Lung (tissue), 12 donors: ENCODE measurements around the gene FBN2. TPM values are rescaled to one million over a fixed set of nuclear protein-coding genes. Genes with fewer than 3 reads are reported as not detected.
"Not testable (repeated sequence)": the region's sequence is repeated elsewhere in the genome, so short reads cannot be mapped to it uniquely, and the experiment has no call there.

Experiments used
- ATAC-seq: fragments of 200-7000 bp; cut with Tn5 transposase; one replicate; pipeline ENCODE4 v1.9.1; 2020; ENCODE audit warnings: moderate number of reproducible peaks; ENCODE audit not compliant: insufficient read depth, low FRiP score
- DNase-seq, 3 donors: peaks; one replicate each; pipeline ENCODE4 v3.0.0-alpha.2; 2013 to 2017
- H3K27ac ChIP-seq, 2 donors: one replicate each; pipeline ENCODE4 v1.5.1; 2013; ENCODE audit warnings: mild to moderate bottlenecking in 2 of 2, moderate library complexity in 2 of 2, control low read depth in 1 of 2, inconsistent platforms in 1 of 2, low read depth in 1 of 2, low read length in 1 of 2
- H3K27me3 ChIP-seq, 3 donors: one replicate each; pipeline ENCODE4 v1.5.1; 2013; ENCODE audit warnings: low read length in 2 of 3; ENCODE audit not compliant: control insufficient read depth in 3 of 3, insufficient read depth in 3 of 3
- H3K36me3 ChIP-seq, 4 donors: one replicate each; pipeline ENCODE4 v1.5.1; 2013; ENCODE audit warnings: low read length in 4 of 4, mild to moderate bottlenecking in 1 of 4, moderate library complexity in 1 of 4; ENCODE audit not compliant: control insufficient read depth in 4 of 4, insufficient read depth in 4 of 4
- H3K4me1 ChIP-seq, 5 donors: one replicate each; pipeline ENCODE4 v1.5.1; 2013; ENCODE audit warnings: low read length in 5 of 5, mild to moderate bottlenecking in 2 of 5, moderate library complexity in 1 of 5; ENCODE audit not compliant: control insufficient read depth in 5 of 5, insufficient read depth in 5 of 5
- H3K4me3 ChIP-seq: one replicate; pipeline ENCODE4 v1.5.1; 2013; ENCODE audit warnings: mild to moderate bottlenecking, control low read depth, moderate library complexity
- H3K9ac ChIP-seq, 2 donors: one replicate each; pipeline ENCODE4 v1.5.1; 2013; ENCODE audit warnings: low read length in 2 of 2, control low read depth in 1 of 2; ENCODE audit not compliant: insufficient read depth in 1 of 2
- H3K9me3 ChIP-seq, 4 donors: one replicate each; pipeline ENCODE4 v1.5.1; 2013; ENCODE audit warnings: low read length in 3 of 4, mild to moderate bottlenecking in 1 of 4, moderate library complexity in 1 of 4; ENCODE audit not compliant: control insufficient read depth in 4 of 4, insufficient read depth in 3 of 4
- CTCF ChIP-seq: IDR thresholded peaks from 2 replicates; pipeline ENCODE4 v1.5.1; 2012; ENCODE audit warnings: mild to moderate bottlenecking; ENCODE audit errors: control extremely low read depth, extremely low read depth
- WGBS, 2 donors: extraction: QIAGEN DNeasy Blood & Tissue Kit; methylation state at CpG; one replicate each; pipeline ENCODE4 v1.1.7; 2013; 5-methylcytosine and 5-hydroxymethylcytosine counted together
- polyA plus RNA-seq, 2 donors: library from polyadenylated mRNA; stranded (reverse); fragments of 200-250 nt; gene quantifications; one replicate each; pipeline ENCODE4 v1.2.1, GENCODE V29; 2013
- total RNA-seq, 2 donors: library from RNA; depleted of rRNA in 1 of 2; stranded (reverse); fragments of >200 nt in 1 of 2; gene quantifications; one replicate each; pipeline ENCODE4 v1.2.1, GENCODE V29; 2014 to 2021
- donor health status: control.
- donor health status: control.
- donor health status: Bipolar disorder and iron deficiency.
- donor health status: healthy.
- donor health status: DM: yes; HTN: yes; CAD: no.

FBN2 gene
- total and polyA plus RNA-seq, 4 donors, result 0.06 to 13.1 (median 1.1) TPM

- no peak for TF ChIP-seq CTCF
- peaks cover 0 to 9% (median 4%) of the 10 kb centered on the region in 5 donors for H3K4me1 ChIP-seq
- no peaks in the 10 kb centered on the region for H3K36me3 ChIP-seq
- no peak overlapping the region for H3K27ac ChIP-seq
- no peak overlapping the region for H3K9ac ChIP-seq
- no peak overlapping the region for H3K4me3 ChIP-seq
- no peaks in the 10 kb centered on the region for H3K9me3 ChIP-seq
- H3K27me3 ChIP-seq, result no peaks in the 10 kb centered on the region
- ATAC-seq (no peak), DNase-seq (no peak)
- WGBS, 2 donors, result 69 to 84% methylated on average over 2 of the region's 2 CpGs
These were observed 135.5 kb downstream of the FBN2 start for GRCh38 chr5:128402506-128402905.

- not testable (repeated sequence) for H3K4me3 ChIP-seq, H3K27ac ChIP-seq, H3K27me3 ChIP-seq, H3K9me3 ChIP-seq, H3K4me1 ChIP-seq, H3K9ac ChIP-seq, DNase-seq, ATAC-seq, H3K36me3 ChIP-seq
- WGBS, 2 donors, result 89 to 90% methylated on average over 2 of the region's 2 CpGs
These were observed 137.3 kb downstream of the FBN2 start for GRCh38 chr5:128400766-128401165.

GRCh38 chr5:128399111-128399510, 138.9 kb downstream of the FBN2 start:
- ATAC-seq (no peak), DNase-seq (no peak)
- no peak for TF ChIP-seq CTCF
- 76 to 86% methylated on average over 1 of the region's 1 CpG for WGBS, 2 donors
- Histone ChIP-seq H3K27me3 (no peaks in the 10 kb centered on the region), H3K4me3 (no peak overlapping the region), H3K27ac (no peak overlapping the region), H3K36me3 (peaks cover 0 to 3% (median 0%) of the 10 kb centered on the region in 4 donors), H3K9me3 (no peaks in the 10 kb centered on the region), H3K4me1 (peaks cover 0 to 9% (median 4%) of the 10 kb centered on the region in 5 donors), H3K9ac (no peak overlapping the region)

GRCh38 chr5:128397876-128398275, 140.2 kb downstream of the FBN2 start:
- Histone ChIP-seq H3K9me3 (peaks cover 0 to 2% (median 0%) of the 10 kb centered on the region in 4 donors), H3K9ac (no peak overlapping the region), H3K4me3 (no peak overlapping the region), H3K27ac (no peak overlapping the region), H3K36me3 (peaks cover 0 to 3% (median 0%) of the 10 kb centered on the region in 4 donors), H3K27me3 (no peaks in the 10 kb centered on the region), H3K4me1 (peaks cover 0 to 3% (median 0%) of the 10 kb centered on the region in 5 donors)
- no peak for DNase-seq
- 90 to 96% methylated on average over 2 of the region's 2 CpGs for WGBS, 2 donors
- TF ChIP-seq CTCF, result no peak
- ATAC-seq, result no peak
